GM18526 (cell line): ENCODE data around the gene KCNH3.

Source experiments
- POLR2A ChIP-seq: IDR thresholded peaks from 3 replicates; pipeline ENCODE4 v1.6.1; 2011; ENCODE audit not compliant: insufficient read length; ENCODE audit errors: extremely low read depth

KCNH3 gene

DNA sequence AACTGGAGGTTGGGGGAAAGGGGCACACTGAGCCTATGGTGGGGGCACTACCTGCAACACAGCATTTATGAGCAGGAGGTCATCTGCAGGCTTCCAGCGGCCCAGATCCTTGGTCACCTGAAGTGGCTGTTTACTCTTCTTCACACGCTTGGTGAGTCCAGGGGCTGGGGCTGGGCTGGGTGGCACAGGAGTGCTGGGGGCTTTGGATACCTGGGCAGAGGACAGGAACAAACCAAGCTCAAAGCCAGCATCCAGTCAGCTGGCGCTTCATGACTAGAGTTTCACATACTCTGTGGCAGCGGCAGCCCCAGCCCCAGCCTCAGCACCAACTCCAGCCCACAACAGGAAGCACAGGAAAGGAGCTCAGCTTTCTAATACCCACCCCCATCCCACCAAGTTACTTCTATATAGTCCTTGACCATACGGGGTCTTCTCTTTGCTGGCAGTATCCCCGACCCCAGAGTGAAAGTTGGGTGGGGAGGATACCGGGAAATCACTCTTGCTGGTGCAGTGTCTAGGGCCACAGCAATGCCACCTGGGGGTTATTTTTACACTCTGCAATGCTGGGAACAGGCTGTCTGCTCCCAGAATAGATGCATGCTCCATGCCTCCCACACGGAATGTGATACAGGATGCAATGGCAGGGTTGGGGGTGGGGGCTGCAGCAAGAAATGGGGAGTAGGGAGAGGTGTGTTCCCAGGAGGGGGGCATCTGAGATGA is 26.0 kb downstream of the KCNH3 start:
- no peak for TF ChIP-seq POLR2A

DNA sequence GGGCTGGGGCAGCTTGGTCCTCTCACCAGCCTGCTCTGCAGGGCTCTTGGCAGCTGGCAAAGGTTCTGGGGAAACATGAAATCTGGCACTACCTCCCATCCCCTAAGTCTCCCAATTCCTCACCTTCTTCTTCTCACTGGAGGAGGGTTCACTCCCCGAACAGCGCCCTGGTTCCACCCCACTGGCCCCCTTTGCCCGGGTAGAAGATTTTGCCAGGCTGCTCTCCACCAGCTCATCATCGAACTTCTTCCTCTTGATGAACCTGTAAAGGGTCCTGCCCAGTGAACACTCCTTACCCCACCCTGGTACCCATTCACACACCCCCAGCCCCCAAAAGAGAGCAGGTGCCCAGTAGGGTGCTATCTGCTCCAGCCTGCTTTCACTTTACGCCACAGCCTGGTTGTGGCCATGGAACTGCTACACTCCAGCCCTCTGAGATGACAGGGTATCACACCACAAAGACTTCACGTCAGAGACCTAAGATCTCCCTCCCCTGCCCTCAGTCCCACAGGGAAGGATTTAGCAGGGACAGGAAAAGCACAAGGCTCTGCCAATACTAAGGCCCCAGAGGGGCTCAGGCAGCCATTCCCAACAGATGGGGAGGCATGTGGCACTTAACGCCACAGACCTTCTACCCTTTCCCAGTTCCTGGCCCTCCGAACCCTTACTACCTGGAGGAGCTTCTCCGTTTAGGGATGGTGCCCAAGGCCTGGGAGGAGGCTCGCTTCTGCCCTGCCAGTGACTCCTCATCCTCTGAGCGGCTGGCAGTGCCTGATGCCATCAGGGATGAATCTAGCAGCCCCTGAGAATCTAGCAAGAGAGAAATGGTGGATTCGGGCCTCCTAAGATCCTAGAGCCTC is 26.8 kb downstream of the KCNH3 start:
- no peak for TF ChIP-seq POLR2A

DNA sequence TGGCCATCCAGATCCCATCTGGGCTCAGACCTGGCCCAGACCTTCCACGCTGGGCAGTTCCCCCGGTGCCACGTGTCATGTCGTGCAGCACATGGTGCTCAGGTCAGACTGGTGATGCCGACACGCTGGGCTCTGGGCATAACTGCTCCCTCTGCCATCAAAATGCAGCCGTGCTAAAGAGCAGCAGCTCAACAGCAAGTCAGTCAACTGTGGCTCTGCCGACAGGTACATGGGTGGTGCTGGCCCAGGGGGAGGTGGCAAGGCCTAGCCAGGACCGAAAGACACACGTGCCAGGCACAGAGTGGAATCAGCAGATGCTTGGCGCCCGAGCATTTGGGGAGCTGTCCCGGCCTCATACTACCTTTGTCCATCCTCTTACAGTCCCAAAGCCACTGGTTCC is 27.5 kb downstream of the KCNH3 start:
- no peak for TF ChIP-seq POLR2A

DNA sequence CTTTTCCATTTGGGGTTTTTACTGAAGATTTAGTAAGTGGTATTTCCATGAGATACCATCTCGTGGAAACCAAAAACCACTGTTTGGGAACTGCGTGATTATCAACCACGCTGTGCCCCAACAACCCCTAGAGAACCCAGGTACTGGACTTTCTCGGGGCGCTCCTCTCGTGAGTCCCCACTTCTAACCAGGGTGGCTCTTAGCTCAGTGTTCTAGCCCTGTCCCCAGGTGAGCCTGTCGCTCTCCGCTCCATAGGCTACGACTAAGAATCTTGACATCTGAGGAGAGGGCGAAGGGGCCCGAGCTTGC is 28.4 kb downstream of the KCNH3 start:
- TF ChIP-seq POLR2A: no peak

DNA sequence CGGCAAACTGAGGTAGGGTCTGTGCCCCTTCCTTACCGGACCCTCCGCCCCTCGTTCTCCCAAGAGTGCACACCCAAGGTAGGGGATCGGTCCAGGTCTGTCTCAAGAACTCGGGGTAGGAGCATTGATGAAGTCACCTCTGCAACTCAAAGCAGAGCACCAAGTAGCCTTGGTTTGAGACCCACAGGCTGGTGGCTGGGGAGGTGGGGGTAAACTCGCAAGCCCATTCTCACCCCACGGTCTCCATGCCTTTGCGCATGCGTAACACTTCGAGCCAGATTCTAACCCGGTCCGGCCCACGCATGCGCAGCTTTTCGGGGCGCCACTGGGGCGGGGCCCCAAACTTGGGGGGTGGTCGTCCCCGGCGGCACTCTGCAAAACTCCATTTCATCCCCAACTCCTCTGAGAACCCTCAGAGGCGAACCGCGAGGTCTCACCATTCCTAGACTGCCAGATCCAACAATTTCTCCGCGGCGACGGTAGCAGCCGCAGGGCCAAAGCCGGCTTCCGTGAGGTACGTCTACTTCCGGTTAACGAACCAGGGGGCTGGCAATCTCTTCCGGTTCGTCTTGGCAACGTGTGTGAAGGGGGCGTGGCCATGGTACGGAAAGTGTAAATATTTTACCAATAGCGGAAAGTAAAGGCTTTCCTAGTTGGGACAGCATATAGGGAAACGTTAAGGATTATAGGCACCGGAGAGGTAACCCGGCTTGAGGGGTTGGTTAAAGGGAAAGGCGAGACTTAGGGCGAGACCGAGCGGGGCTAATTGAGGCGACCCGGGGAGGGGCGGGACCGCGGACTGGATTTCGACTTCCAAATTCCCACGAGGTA is 29.0 kb downstream of the KCNH3 start, which contains the start of gene MCRS1:
MCRS1 (minus strand) TSS at position 532 of the 831 bp plus-strand sequence. CDS start 1,411 bp downstream, outside the sequence.
- peak; percentile 91 for TF ChIP-seq POLR2A

DNA sequence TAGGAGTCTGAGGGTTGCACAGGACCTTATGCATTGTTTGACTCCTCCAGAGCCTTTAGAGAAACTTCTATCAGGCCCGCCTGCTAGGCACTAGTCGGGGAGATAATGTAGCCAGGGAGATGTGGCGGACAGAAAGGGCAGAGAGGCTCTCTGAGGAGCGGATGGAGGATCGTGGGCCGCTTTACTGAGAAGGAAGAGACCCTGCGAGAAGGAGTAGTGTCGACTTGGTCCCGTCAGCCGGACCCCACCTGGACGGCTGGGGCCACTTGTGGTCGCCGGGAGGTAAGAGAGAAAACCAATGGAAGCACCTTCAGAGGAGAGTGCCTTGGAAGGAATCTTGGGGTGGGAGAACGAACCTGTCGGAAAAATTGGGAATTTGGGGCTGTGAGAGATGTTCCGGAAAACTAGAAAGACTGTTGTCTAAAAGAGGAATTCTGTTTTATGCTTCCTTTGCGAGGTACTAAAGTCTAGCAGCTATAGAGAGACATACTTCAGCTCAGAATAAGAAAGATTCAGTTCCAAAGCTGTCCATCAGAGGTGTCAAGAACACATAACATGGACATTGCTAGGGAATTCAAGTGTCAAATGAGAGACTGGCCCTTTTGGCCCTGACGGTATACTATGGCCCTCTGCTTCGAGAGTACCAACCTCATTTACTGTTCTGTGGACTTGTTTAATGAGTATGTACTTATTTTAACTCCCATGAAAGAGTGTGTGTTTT is 29.8 kb downstream of the KCNH3 start:
- no peak for TF ChIP-seq POLR2A

DNA sequence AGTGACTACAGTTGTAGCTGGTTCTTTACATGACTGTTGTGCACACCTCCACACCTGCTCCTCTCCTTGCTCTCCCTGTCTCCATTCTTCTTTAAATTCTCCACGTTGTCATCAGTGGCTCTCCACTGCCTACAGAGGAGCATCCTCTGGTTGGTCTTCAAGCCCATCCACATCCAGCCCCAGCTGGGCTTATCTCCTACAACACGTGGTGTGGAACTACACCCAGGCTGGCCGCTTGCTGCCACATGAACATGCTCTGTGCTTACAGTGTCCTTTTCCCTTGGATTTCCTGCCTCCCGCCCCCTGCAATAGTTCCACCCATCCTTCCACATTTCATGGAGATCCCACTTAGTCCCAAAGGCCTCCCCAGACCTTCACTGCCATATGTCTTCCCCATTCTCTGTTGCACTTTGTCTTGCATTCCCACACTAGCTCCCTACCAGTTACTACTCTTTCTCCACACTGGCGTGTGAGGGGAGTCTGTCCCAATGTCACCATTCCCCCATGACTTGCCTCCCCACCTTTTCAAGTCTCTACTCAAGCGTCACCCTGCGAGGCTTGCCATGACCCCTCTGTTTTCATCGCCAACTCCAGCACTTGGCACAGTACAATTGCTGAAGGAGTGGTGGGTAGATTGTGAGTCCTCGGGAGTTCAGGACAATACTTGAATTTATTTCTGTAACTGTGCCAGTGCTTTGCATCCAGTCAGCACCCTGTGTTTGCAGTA is 38.9 kb downstream of the KCNH3 start:
- no peak for TF ChIP-seq POLR2A

DNA sequence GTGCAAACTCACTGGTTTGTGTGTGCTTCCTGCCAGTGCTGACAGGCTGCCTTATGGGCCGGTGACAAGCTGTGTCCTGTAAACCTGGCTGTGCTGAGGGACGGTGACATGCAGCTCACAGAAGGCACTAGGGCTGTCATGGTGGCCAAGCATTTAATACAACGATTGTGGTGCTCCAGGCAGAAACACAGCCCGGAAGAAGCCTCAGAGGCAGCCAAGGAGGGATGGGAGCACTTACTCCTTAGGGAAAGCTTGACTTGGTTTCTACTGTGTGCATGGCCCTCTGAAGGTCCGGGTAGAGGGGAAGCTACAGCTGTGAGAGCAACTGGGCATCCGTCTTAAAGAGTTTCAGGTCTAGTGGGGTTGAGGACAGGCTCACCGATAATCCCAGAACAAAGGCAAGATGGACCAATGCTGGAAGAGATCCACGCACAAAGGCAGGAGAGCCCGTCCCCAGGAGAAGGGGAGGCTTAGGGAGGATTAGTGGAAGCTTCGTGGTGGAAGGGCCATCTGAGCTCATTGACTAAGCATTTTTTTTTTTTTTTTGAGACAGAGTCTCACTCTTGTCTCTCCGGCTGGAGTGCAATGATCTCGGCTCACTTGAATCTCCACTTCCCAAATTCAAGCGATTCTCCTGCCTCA is 39.8 kb downstream of the KCNH3 start:
- no peak for TF ChIP-seq POLR2A

DNA sequence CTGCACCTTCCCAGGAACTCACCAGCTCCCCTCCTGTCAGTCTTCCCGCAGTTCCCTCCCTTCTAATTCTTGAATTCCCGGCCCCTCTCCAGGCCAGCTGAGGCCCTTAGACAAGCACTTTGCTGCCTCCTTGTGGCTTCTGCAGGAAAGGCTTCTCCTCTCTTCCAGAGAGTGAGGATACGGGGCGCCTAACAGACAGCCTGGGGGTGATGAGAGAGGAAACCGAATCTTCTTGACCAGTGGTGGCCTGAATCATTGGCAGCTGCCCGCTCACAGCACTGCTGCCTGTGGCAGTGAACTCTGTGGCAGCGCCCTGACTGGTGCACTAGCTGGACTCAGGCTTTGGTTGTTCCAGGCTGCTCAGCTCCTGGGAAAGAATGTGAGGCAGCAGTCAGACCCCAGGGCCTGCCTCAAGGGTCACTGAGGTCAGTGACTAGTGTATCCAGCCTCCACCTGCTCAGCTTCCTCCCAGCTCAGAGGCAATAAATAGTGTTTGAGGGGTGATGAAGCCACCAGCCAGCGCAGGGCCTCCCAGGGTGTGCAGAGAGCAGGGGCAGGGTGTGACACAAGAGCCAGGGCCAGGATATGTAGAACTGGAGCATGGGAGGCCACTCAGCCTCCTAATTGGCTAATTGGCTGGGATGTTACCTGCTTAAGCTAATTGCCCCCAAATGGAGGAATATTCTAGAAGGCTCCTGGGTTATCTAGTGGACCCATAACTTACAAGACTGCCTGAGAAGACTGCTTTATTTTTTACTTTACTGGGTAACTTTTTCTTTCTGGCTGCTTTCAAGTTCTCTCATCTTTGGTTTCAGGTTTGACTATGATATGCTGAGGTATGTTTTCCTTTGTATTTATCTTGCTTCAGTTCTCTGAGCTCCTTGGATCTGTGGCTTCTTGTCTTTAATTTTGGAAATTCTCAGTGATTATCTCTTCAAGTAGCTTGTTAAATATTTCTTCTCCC is 42.0 kb downstream of the KCNH3 start:
- TF ChIP-seq POLR2A: no peak

DNA sequence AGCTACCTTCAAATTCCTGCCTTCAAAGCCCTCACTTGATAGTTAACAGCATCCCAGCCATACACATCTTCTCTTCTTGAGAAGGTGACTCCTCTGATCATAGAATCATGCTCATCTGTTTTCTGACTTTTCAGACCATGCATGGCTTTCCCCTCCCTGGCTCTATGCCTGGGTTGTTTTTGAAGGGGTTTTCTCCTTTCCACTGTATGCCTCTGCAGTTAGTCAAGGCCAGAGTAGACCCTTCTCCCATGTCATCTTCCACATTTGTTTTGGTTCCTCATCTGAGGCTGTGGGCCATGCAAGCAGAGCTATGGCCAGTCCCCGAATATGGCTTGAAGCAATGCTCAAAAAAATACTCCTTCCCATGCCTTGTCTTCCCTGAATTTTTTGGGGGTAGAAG is 43.4 kb downstream of the KCNH3 start:
- TF ChIP-seq POLR2A: no peak

DNA sequence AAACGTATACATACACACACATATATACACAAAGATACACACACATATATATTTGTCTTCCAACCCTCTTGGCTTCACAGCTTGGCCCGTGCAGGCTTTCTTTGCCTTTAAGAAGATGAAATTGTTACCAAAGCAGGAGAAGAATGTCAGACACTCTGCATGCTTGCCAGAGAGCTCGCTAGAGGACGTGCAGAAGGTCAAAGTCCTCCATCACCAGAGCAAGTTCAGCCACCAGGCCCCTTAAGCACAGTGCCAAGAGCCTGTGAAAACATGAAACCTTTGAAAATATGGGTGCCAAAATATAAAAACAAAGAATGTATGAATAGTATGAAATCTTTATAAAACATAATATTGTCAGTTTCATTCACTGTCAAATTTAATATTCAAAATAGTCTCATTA is 44.0 kb downstream of the KCNH3 start:
- no peak for TF ChIP-seq POLR2A

DNA sequence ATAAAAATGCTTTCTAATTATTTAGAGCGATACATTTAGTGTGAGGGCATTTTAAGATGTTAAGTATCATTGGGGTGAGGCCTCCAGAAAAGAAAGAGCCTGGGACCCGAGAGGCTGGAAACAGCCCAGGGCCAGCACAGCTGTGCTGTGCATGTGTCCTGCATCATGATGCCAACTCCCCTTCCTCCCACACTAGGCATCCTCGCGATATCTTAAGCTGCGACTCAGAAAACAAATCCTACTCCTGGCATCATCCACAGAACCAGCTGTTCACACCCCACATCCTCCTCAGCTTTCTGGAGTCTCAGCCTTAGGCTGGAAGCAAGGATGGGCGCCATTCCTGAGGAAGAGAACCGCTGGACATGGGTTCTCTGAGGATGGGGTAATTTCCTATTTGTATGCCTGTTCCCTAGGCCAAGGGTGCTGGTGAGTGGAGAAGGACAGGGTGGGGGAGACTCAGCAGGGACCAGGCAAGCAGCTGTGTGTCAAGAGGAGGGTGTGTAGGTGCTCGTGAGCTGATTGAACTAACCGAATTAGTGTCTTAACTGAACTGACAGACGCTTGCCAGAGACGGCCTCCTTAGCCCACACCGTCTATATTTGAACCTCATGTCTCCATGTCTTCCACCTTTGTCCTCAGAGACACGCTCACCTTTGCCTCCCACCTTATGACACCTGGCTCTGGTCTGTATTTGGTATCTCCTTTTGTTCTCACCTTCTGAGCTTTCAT is 44.7 kb downstream of the KCNH3 start:
- TF ChIP-seq POLR2A: no peak
